GM18867 (cell line): ENCODE results near the gene BCL2L2.
"Not testable (repeated sequence)": the region's sequence is repeated elsewhere in the genome, so short reads cannot be mapped to it uniquely, and the experiment has no call there.

Experiments
- ATAC-seq: cut with Tn5 transposase; IDR thresholded peaks from one replicate; pipeline ENCODE4 v1.9.1; 2021; ENCODE audit warnings: mild to moderate bottlenecking, moderate library complexity; ENCODE audit not compliant: unreplicated experiment

BCL2L2 gene

GRCh38 chr14:23322568-23323517 is 16.2 kb downstream of the BCL2L2 start:
- no peak for ATAC-seq

DNA sequence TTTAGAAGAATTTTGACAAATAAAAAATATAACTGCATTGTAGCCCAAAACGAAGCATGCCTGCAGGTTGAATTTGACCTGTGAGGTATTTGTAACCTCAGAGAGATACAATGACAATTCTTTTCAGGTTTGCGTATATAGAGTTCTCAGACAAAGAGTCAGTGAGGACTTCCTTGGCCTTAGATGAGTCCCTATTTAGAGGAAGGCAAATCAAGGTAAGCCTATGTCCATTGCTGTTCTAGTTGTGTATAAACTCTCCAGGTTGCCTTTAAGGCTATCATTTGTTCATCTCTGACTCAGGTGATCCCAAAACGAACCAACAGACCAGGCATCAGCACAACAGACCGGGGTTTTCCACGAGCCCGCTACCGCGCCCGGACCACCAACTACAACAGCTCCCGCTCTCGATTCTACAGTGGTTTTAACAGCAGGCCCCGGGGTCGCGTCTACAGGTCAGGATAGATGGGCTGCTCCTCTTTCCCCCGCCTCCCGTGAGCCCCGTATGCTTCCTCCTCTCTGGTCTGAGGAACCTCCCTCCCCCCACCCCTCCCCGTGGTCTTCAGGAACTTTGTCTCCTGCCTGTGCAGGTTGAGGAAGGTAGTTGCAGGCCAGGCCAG is 17.3 kb downstream of the BCL2L2 start:
- ATAC-seq = no peak

GRCh38 chr14:23324455-23324846 is 17.8 kb downstream of the BCL2L2 start:
- ATAC-seq = no peak

- ATAC-seq = no peak
Measured at GRCh38 chr14:23324993-23325392, 18.4 kb downstream of the BCL2L2 start.

GRCh38 chr14:23325746-23326145 is 19.1 kb downstream of the BCL2L2 start:
- not testable (repeated sequence) for ATAC-seq

DNA sequence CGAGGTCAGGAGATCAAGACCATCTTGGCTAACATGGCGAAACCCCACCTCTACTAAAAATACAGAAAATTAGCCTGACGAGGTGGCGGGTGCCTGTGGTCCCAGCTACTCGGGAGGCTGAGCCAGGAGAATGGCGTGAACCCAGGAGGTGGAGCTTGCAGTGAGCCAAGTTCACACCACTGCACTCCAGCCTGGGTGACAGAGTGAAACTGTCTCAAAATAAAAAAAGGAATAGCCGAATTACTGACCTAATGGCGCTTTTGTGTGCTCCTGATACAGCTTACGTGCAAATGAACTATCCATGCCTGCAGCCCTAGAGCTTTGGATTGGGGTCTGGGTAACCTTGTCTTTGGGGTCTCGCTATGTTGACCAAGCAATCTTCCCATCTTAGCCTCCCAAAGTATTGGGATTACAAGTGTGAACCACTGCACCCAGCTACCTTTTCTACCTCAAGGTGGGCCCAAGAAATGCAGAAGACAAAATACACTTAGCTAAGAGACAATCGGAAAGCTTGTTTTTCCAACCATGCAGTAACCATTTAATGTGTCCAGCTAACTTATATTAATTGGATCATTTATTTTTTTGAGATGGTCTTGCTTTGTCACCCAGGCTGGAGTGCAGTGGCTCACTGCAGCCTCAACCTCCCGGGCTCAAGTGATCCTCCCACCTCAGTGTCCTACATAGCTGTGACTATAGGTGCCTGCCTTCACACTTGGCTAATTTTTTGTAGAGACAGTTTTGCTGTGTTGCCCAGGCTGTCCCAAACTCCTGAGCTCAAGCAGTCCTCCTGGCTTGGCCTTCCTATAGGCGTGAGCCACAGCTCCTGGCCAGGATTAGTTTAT is 20.1 kb downstream of the BCL2L2 start:
- ATAC-seq = no peak

GRCh38 chr14:23327947-23328744 is 21.5 kb downstream of the BCL2L2 start:
- no peak for ATAC-seq

DNA sequence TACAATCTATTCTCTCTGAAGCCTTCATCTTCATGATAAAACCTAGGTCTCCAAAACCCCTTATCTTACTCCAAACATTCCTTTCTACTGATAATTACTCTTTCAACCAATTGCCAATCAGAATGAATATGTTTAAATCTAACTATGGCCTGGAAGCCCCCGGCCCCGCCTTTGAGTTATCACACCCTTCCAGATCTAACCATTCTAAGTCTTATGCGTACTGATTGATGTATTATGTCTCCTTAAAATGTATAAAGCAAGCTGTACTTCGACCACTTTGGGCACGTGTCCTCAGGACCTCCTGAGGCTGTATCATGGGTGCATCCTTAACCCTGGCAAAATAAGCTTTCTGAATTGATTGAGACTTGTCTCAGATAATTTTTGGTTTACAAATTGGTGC is 29.0 kb downstream of the BCL2L2 start:
- no peak for ATAC-seq

GRCh38 chr14:23339506-23340268 is 33.1 kb downstream of the BCL2L2 start:
- ATAC-seq = no peak

- ATAC-seq = no peak
Measured at GRCh38 chr14:23344481-23344880, 37.8 kb downstream of the BCL2L2 start.

GRCh38 chr14:23345987-23346692 is 39.5 kb downstream of the BCL2L2 start:
- no peak for ATAC-seq

GRCh38 chr14:23346693-23347405 is 40.2 kb downstream of the BCL2L2 start:
- no peak for ATAC-seq

DNA sequence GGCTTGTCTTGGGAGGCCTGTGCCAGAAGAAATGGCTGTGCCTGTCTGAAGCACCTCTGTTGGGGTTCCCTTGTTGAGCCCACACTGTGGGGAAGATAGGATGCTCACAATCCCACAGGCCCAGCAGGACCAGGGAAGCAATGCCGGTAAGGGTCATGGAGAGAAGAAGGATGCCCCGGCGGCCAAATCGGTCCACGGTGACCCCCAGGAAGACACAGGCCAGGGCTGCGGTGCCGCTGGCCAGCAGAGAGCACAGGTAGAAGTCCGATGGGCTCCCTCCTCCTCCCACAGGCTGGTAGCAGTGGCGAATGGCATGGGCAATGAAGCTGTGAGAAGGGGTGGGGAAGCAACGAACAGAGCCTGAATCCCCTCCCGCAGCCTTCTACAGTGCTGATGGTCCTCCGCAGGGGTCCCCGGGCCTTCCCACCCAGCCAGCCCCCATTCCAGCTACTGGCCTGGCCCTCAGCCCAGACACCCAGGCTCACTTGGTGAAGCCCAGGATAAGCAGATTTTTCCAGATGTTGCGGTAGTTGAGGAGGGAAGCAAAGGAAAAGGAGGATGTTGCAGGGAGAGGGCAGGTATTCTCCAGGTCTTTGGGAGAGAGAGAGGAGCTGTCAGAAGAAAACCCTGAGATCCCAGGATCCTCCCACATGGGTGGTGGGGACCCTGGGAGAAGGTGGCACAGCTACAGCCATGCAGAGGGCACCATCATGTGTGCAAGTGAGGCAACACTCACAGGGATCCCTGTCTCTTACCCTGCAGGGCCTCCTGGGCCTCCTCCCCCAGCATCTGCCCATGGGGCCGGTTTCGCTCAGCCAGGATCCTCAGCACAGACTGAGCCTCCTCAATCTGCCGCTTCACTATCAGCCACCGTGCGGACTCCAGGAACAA is 41.0 kb downstream of the BCL2L2 start:
- ATAC-seq = no peak

- ATAC-seq = no peak
Measured at GRCh38 chr14:23348297-23348655, 41.6 kb downstream of the BCL2L2 start.

GRCh38 chr14:23349156-23349845 is 42.7 kb downstream of the BCL2L2 start:
- no peak for ATAC-seq

GRCh38 chr14:23351681-23352505 is 45.3 kb downstream of the BCL2L2 start:
- ATAC-seq = no peak
